KOPT-K1 (cell line): ENCODE measurements around the gene CSF2RB.

Experiments
- H3K27ac ChIP-seq: fragments of 200-600 bp; sonication (generic); 2 replicates; pipeline ENCODE4 v1.5.1; 2016; ENCODE audit warnings: antibody characterized with exemption, mild to moderate bottlenecking, low read depth, low read length; ENCODE audit not compliant: poor library complexity, severe bottlenecking
- H3K36me3 ChIP-seq: fragments of 200-600 bp; sonication (generic); 2 replicates; pipeline ENCODE4 v1.5.1; 2017; ENCODE audit warnings: antibody characterized with exemption, mild to moderate bottlenecking, low read length, moderate library complexity; ENCODE audit not compliant: insufficient read depth
- H3K9me3 ChIP-seq: fragments of 200-600 bp; sonication (generic); 2 replicates; pipeline ENCODE4 v1.5.1; 2017; ENCODE audit warnings: antibody characterized with exemption, low read length, mild to moderate bottlenecking; ENCODE audit not compliant: insufficient read depth, poor library complexity, severe bottlenecking

CSF2RB gene

GRCh38 chr22:36901411-36902142 is 11.9 kb upstream of the CSF2RB start:
- H3K27ac ChIP-seq = no peak overlapping the region
- no peaks in the 10 kb centered on the region for H3K36me3 ChIP-seq
- peaks cover 7% of the 10 kb centered on the region for H3K9me3 ChIP-seq

DNA sequence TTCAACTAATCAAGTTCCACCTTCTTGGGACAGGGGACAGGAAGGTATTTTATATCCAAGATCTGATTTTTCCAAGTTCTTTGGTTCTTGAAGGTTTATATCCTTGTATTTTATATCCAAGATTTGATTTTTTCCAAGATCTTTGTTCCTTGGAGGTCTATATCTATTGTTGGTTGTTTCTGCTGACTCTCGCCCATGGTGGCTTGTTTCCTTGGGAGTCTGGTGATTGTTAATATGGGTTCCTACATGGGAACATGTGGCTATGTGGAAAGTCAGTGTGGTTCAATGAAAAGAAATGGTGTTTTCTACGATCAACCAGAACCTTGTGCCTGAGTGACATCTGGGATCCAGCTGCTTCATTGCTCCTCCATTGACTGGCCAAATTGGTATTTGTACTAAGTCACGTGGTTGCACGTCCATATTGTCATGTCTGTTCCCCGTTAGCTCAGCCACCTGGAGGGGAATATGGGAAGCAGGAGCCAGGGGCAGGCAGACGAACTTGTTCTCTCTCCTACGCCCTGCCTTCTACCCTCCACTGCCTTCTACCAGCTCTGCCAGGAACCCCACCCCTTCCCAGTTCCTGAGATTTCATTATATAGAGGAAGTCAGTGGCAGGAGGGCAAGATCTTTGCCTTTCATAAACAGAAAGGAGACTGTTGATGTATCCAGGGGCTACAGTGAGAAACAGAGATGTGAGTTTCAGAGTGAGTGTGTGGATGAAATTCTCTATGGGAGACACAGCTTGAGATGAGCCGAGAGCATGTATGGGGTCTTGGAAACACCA is 11.1 kb upstream of the CSF2RB start:
- Histone ChIP-seq H3K27ac (no peak overlapping the region), H3K9me3 (peaks cover 7% of the 10 kb centered on the region), H3K36me3 (no peaks in the 10 kb centered on the region)

DNA sequence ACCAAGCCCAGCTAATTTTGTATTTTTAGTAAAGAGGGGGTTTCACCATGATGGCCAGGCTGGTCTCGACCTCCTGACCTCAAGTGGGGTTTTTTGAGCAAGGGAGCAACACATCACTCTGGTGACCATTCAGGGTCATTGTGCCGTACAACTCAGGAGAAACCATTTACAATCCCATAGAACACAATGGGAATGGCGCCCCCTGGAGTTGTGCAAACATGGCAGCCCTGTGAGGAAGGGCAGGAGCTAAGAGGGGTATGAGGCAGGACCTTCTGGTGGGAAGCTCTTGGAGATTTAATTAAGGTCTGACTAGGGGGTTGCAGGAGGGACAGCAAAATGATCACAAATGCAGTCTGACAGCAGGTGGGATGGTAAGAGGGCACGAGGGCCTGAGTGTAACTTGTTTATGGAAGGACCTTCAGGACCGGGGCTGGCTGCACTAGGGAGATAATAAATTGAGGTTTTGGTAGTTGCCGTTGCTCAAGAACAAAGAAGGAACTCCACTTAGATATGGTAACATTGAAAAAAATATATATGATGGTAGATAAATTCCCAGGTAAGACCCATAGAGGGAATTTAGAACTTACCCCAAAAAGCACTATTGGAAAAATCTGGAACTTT is 9.1 kb upstream of the CSF2RB start:
- H3K36me3 ChIP-seq = no peaks in the 10 kb centered on the region
- H3K9me3 ChIP-seq = peaks cover 7% of the 10 kb centered on the region
- no peak overlapping the region for H3K27ac ChIP-seq

DNA sequence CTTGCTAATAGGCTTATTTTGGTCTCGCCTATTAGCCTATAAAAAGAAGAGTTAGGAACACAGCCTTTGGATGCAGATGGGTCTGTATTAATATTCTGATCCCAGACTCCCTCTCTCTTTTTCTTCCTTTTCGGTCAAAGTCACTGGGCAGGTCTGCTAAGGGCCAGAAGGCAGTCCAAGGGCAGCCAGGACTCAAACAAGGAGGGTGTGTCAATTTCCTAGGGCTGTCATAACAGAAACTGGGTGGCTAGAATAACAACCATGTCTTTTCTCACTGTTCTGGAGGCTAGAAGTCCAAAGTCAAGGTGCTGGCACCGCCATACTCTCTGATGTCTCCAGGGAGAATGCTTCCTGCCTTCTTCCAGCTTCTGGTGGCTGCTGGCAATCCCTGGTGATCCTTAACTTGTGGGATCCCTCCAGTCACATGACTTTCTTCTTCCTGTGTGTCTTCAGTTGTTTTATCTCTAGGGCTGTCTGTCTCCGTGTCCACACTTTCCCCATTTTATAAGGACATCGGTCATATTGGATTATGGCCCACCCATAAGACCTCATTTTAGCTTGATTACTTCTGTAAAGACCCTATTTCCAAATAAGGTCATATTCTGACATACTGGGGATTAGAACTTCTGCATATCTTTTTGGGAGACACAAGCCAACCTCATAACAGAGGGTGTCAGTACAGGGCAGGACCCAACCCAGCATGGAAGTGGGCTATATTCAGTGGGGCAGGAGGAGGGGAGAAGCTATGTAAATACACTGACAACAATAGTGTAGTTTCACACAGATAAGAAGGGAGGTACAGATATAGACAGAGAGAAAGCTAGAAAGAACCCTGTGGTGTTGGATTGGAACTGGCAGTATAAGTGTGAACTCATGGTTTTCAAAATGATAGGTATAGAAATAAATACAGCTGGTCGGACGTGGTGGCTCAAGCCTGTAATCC is 5.9 kb upstream of the CSF2RB start:
- H3K27ac ChIP-seq = no peak overlapping the region
- H3K9me3 ChIP-seq = peaks cover under 1% of the 10 kb centered on the region
- no peaks in the 10 kb centered on the region for H3K36me3 ChIP-seq

DNA sequence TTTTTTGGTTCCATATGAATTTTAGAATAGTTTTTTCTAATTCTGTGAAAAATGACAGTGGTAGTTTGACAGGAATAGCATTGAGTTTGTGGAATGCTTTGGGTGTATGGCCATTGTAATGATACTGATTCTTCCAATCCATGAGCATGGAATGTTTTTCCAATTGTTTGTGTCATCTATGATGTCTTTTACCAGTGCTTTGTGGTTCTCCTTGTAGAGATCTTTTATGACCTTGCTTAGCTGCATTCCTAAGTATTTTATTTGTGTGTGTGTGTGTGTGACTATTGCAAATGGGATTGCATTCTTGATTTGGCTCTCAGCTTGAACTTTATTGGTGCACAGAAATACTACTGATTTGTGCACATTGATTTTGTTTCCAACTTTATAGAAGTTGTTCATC is 3.0 kb upstream of the CSF2RB start:
- H3K36me3 ChIP-seq = no peaks in the 10 kb centered on the region
- H3K9me3 ChIP-seq = no peaks in the 10 kb centered on the region
- no peak overlapping the region for H3K27ac ChIP-seq

- Histone ChIP-seq H3K9me3 (no peaks in the 10 kb centered on the region), H3K27ac (no peak overlapping the region)
These were observed 1.4 kb upstream of the CSF2RB start for GRCh38 chr22:36911887-36912661.

DNA sequence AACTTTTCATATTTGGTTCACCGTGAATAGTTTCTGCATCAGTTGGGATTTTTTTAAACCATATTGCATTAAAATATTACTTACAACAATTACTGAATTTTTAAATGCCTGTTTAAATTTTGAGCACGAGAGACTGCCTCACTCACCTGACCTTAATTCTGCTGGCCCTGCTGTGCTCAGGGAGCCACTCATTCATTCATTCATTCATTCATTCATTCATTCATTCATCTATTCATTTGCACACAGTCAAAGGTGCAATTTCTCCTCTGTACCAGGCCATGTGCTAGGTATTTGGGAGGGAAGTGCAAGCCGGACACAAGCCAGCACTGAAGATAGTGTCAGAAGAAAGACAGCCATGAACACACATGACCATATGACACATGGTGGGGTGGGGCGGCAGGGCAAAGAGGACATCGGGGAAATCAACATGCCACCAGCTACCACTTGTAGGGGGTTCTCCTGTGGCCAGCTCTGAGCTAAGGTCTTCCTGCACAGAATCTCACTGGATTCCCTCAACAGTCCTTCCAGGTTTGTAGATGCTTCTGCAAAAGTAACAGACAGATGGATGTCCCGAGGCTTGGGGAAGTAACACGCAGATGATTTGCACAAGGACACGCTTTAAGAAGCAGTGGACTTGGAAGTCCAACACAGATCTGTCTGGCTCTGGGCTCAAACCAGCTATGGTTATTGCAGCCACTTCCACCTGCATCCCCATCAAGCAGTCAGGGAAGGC is 568 bp upstream of the CSF2RB start:
- H3K9me3 ChIP-seq = no peaks in the 10 kb centered on the region
- H3K27ac ChIP-seq = no peak overlapping the region
- no peaks in the 10 kb centered on the region for H3K36me3 ChIP-seq

More at GRCh38 chr22:36911887-36912661, 1.4 kb upstream of the CSF2RB start:
- no peaks in the 10 kb centered on the region for H3K36me3 ChIP-seq

DNA sequence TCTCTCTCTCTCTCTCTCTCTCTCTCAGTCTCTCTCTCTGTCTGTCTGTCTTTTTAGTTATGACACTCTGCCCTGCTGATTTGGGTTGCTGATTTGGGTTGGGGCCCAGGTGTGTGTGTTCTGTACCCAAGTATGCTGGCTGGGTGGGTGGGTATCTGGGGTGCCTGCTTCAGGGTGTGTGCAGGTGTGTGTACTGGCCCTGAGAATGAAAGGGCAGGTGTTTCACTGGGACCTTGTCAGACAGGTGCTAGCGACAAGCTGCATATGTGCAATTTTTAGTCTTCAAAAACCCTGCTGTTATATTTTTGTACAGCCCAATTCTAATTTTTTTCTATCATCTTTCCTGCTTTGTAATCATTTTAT is 943 bp downstream of the CSF2RB start:
- Histone ChIP-seq H3K9me3 (peaks cover 3% of the 10 kb centered on the region), H3K27ac (no peak overlapping the region), H3K36me3 (no peaks in the 10 kb centered on the region)

- Histone ChIP-seq H3K27ac (no peak overlapping the region), H3K9me3 (peaks cover 3% of the 10 kb centered on the region), H3K36me3 (no peaks in the 10 kb centered on the region)
These were observed 2.6 kb downstream of the CSF2RB start for GRCh38 chr22:36916034-36916433.

- H3K27ac ChIP-seq = no peak overlapping the region
- peaks cover 3% of the 10 kb centered on the region for H3K9me3 ChIP-seq
- no peaks in the 10 kb centered on the region for H3K36me3 ChIP-seq
These were observed 5.3 kb downstream of the CSF2RB start for GRCh38 chr22:36918586-36919284.

- H3K27ac ChIP-seq = no peak overlapping the region
- peaks cover 3% of the 10 kb centered on the region for H3K9me3 ChIP-seq
- H3K36me3 ChIP-seq = no peaks in the 10 kb centered on the region
These were observed 8.1 kb downstream of the CSF2RB start for GRCh38 chr22:36921309-36922104.

DNA sequence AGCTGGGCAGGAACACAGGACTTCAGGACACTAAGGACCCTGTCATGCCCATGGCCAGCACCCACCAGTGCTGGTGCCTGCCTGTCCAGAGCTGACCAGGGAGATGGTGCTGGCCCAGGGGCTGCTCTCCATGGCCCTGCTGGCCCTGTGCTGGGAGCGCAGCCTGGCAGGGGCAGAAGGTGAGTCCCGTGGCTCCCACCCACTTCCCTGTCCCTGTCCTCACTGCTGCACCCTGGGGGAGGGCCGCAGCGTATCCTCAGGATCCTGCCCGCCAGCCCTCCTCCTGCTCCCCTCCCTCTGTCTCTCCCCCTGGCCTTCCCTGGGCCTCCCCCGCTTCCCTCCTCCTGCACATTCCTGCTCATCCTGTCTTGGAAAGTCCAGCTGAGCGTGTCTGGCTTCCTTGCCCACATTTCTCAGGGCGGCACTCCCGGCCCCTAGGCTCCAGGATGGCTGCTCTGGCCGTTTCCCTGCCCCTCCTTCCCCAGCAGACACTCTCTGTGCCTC is 8.7 kb downstream of the CSF2RB start:
- no peaks in the 10 kb centered on the region for H3K36me3 ChIP-seq
- H3K9me3 ChIP-seq = peaks cover 3% of the 10 kb centered on the region
- no peak overlapping the region for H3K27ac ChIP-seq
